Skeletal muscle cell (primary cell): ENCODE data around the gene IMMP2L.

Experiments
- DNase-seq: peaks from one replicate; pipeline ENCODE4 v3.0.0-alpha.2; 2010; ENCODE audit warnings: low read depth
- H3K4me3 ChIP-seq: 2 replicates; pipeline ENCODE4 v1.5.1; 2011; ENCODE audit warnings: low read depth, mild to moderate bottlenecking, control low read depth, low read length, moderate library complexity

The IMMP2L gene

DNA sequence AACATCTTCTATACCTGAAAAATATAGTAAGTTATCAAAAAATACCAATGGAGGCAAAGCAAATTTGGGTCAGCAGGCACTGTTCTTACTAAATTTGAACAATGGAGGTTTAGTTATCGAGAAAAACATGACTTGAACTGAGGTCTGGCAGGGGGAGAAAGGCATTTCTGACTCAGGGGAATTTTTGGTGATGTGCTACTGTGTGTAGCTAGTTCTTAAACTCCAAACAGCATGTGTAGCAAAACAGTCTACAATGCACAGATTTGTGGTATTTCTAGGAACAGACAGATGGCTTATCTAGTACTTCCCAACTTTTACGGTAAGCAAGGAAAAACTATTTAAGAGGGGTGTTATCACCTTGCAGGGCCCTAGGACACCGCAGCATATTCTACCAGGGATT lies 783.0 kb downstream of the IMMP2L start:
- no peak for DNase-seq
- no peak overlapping the region for H3K4me3 ChIP-seq

DNA sequence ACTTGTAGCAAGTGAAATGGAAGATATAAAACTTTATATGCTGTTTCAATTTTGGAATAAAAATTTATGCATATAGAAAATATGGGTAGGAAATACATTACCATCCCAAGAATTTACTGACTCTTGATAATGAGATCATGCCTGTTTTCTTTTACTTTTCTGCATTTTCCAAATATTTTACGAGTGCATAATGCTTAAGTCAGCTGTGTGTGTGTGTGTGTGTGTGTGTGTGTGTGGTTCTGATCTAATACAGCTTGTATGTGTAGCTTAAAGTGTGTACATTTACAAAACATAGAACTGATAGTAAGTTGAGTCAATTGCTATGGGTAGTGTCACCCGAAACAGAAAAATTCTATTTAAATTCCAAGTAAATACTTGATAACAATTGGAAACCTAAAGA lies 787.2 kb downstream of the IMMP2L start:
- H3K4me3 ChIP-seq = no peak overlapping the region
- DNase-seq = no peak

DNA sequence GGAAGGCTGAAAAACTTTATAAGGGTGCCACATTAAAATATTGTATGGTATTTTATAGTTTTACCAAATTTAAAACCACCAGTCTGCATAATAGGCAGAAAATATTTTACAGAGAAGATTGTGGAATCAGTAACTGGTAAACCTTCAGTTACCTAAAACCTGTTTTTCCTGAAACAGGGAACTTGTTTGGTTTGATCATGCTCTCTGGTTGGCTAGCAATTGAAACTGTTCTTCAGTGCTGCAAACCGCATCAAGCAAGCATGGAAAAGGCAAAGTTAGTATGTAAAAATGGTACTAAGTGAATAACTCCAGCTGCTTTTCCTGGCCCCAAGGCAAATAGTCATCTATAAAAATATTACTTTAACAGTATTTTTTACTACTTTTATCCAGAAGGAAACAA lies 788.2 kb downstream of the IMMP2L start:
- H3K4me3 ChIP-seq = no peak overlapping the region
- DNase-seq = no peak

- DNase-seq = no peak
- H3K4me3 ChIP-seq = no peak overlapping the region
These were observed 789.7 kb downstream of the IMMP2L start for GRCh38 chr7:110772615-110773014.

DNA sequence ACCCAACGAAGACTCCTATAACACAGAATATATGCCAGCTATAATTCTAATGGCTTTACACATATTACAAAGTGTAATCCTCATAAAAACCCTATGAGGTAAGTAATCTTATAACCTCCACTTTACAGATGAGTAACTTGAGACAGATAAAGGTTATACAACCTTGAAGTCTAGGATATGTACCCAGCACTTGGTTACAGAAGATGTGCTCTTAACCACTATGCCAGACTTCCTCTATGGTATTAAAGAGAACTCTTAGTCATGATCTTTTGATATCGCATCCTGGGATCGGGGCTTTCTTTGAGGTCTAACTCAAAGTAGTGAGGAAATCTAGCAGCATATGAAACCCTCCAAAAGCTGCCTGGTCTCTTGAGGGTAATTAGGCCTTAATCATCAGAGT lies 790.6 kb downstream of the IMMP2L start:
- DNase-seq = no peak
- H3K4me3 ChIP-seq = no peak overlapping the region

GRCh38 chr7:110767550-110768110 lies 794.7 kb downstream of the IMMP2L start:
- no peak for DNase-seq
- H3K4me3 ChIP-seq = no peak overlapping the region

DNA sequence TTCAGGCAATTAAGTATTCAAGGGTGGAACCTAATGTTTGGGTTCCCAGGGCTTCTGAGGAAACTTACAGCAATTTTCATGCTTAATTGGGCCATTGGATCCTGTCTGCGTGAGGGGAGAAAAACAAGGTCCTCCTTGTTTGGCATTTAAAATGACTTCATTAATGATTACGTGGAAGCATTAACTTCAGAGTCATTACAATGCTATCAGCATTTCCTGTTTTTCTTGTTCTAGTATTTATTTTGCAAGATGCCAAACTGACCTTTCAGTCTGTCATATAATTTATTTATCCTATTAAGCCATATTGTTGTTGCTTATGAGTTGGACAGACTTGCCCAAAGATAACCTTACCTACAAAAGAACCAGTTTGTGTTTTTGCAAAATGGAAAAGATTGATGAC lies 795.4 kb downstream of the IMMP2L start:
- no peak for DNase-seq
- H3K4me3 ChIP-seq = no peak overlapping the region

GRCh38 chr7:110764852-110765251 lies 797.4 kb downstream of the IMMP2L start:
- no peak for DNase-seq
- no peak overlapping the region for H3K4me3 ChIP-seq

DNA sequence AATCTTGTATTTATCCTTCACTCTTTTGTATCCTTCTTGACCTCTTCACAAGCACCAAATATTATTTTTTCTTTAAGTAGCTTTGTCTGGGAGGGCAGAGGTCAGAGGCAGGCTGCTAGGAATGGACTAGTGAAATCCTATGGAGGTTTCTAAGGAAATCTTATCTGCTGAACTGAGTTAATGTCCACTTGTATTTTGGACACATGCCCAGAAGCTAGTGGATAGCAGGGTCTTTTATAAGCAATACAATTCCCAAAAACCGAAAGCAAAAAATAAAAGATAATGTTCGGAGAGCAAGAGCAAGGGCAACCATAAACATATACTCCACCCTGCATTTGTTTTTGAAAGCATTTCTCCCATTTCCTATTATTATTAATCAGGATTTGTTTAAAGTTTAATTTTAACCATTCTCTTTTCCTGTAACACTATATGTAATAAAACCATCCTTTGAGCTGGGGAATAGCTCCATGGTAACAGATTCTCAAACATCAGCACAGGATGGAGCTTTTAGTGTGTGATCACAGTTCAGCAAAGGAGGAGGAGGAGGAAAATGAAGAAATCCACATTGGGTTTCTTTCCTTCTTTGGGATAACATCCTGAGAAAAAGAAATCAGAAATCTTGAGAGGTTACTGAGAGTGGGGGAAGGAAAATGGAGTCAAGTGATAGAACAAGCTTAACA lies 799.6 kb downstream of the IMMP2L start:
- H3K4me3 ChIP-seq = no peak overlapping the region
- no peak for DNase-seq

DNA sequence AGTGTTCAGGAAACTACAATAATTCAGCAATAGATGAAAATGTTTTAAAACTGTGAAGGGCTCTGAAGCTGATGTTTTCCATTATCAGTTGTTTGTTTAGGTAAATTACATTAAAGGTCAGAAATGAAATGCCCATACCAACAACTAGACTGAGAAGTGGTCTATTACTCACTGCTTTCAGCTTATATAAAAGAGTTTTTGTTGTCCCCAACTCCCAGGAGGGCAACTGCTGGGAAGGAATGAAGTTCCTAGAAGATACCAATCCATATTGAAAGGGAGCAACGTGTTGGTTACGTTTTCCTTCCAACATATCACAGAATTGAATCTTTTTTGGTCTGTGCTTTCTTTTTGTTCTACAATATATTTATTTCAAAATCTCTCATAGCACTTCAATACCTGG lies 802.0 kb downstream of the IMMP2L start:
- no peak for DNase-seq
- no peak overlapping the region for H3K4me3 ChIP-seq

GRCh38 chr7:110759069-110759468 lies 803.2 kb downstream of the IMMP2L start:
- DNase-seq = no peak
- no peak overlapping the region for H3K4me3 ChIP-seq

DNA sequence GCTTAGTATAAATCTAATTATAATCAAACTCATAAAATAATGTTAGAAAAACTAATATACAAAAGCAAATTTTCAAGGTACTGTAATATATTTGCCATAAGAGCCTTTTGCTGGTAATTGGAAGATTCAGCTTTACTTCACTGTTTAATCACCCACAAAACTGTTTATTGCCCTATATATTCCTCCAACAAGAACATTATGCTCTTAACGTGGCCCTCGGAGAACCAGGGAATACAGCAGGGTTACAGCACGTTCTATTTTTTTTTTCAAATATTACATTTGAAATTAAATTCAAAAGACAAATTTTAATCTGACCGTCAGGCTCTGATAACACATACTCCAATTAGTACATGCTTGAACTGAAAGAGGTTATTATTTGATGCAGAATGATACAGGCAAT lies 807.6 kb downstream of the IMMP2L start:
- no peak overlapping the region for H3K4me3 ChIP-seq
- DNase-seq = no peak

GRCh38 chr7:110750931-110751605 lies 811.2 kb downstream of the IMMP2L start:
- no peak overlapping the region for H3K4me3 ChIP-seq
- no peak for DNase-seq

DNA sequence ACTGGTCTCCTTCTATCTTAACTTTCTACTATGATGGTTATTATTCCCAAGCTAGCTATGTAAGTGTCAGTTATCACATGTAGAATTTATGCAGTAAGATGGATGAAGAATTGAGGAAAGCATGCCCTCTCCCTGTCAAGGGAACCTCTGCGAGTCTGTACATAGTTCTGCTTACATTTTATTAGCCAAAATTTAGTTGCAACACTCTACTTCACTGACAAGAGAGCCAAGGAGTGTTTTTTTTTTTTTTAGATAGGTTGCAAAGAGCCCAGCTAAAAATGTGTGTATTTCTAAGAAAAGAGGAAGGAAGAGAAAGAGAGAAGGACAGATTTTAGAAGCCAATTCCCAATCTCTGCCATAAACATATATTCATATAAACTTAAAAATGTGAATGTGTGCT lies 829.1 kb downstream of the IMMP2L start:
- no peak for DNase-seq
- no peak overlapping the region for H3K4me3 ChIP-seq

- no peak for DNase-seq
- H3K4me3 ChIP-seq = no peak overlapping the region
These were observed 837.5 kb downstream of the IMMP2L start for GRCh38 chr7:110724811-110725210.

- no peak for DNase-seq
- H3K4me3 ChIP-seq = no peak overlapping the region
These were observed 840.9 kb downstream of the IMMP2L start for GRCh38 chr7:110721395-110721794.

GRCh38 chr7:110720626-110721025 lies 841.7 kb downstream of the IMMP2L start:
- no peak for DNase-seq
- H3K4me3 ChIP-seq = no peak overlapping the region

GRCh38 chr7:110719741-110720140 lies 842.6 kb downstream of the IMMP2L start:
- DNase-seq = no peak
- H3K4me3 ChIP-seq = no peak overlapping the region

GRCh38 chr7:110718503-110719205 lies 843.6 kb downstream of the IMMP2L start:
- DNase-seq = no peak
- no peak overlapping the region for H3K4me3 ChIP-seq

DNA sequence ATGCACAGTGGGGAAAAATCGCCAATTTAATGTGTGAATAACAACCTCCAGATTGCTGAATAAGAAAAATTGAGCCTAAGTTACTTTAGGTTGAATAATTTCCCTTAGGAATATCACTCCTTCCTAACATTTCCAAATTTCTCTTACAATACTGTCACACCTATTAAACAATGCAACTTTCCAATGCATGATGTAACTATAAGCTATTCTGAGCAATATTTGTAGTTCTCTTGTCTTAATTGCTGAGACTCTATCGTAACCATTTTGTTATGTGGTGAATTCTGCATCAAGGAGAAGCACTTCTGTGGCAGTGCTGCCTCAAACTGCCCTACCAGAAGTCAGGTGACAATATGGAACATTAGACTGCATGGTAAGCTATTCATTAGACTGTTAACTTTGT lies 858.1 kb downstream of the IMMP2L start:
- no peak for DNase-seq
- no peak overlapping the region for H3K4me3 ChIP-seq

- no peak for DNase-seq
- H3K4me3 ChIP-seq = no peak overlapping the region
These were observed 863.7 kb downstream of the IMMP2L start for GRCh38 chr7:110698576-110698975.
